NCI-H460 (cell line): ENCODE results near the gene IL1RAPL1. TPM values are rescaled to one million over a fixed set of nuclear protein-coding genes. Genes with fewer than 3 reads are reported as not detected.
"Not testable (repeated sequence)": the region's sequence is repeated elsewhere in the genome, so short reads cannot be mapped to it uniquely, and the experiment has no call there.

Experiments used
- DNase-seq: peaks from one replicate; pipeline ENCODE4 v3.0.0-alpha.2; 2016; ENCODE audit warnings: low read depth; ENCODE audit errors: extremely low read depth
- total RNA-seq: library from RNA; depleted of rRNA; stranded (reverse); fragments of >200 nt; shearing (Covaris generic); gene quantifications from 2 replicates; pipeline ENCODE4 v1.2.3, GENCODE V29; 2014

Gene IL1RAPL1
- total RNA-seq, 1 experiment from 2014 or later: not detected

DNA sequence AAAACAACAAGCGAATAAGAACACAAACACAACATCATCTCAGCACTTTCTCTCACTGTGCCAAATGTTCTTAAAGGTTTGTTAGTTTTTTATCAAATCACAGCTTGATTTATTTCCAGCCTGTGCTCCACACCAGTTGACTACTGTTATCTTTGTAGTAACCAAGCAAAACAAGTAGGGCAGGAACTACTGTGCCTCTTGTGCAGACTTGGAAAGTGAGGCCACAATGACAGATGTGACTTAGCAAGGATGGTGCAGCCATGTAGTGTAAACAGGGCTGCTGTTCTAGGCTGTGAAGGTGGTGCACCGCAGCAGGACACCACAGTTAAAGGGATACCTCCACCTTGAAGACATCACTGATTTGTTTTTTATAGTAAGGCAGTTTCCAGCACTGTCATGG lies 170.0 kb downstream of the IL1RAPL1 start:
- no peak for DNase-seq

DNA sequence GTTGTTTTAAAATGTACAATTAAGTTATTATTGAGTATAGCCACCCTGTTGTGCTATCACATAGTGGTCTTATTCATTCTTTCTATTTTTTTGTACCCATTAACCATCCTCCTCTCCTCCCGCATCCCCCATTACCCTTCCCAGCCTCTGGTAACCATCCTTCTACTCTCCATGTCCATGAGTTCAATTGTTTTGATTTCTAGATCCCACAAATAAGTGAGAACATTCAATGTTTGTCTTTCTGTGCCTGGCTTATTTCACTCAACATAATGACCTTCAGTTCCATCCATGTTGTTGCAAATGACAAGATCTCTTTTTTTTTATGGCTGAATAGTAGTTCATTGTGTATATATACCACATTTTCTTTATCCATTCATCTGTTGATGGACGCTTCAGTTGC lies 179.3 kb downstream of the IL1RAPL1 start:
- not testable (repeated sequence) for DNase-seq

DNA sequence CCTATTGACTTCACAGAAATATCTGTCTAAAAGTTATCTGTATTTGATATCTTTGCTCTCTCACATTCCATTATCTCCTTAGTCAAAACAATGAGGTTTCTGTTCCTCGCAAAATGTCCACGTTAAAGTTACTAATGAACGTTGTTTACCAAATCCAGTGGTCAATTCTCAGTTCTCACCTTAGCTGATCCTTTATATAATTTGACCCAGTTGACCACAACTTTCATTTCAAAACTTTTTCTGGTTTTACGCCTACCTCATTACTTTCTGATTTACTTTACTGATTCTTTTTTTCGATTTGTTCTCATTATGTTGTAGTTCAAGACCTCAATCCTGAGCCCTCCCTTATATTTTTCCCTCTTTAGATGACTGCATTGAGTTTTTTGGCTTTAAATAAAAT lies 186.6 kb downstream of the IL1RAPL1 start:
- DNase-seq: no peak

- no peak for DNase-seq
Measured at GRCh38 chrX:28787206-28787605, 200.0 kb downstream of the IL1RAPL1 start.

GRCh38 chrX:28800671-28801070 lies 213.4 kb downstream of the IL1RAPL1 start:
- DNase-seq: not testable (repeated sequence)

DNA sequence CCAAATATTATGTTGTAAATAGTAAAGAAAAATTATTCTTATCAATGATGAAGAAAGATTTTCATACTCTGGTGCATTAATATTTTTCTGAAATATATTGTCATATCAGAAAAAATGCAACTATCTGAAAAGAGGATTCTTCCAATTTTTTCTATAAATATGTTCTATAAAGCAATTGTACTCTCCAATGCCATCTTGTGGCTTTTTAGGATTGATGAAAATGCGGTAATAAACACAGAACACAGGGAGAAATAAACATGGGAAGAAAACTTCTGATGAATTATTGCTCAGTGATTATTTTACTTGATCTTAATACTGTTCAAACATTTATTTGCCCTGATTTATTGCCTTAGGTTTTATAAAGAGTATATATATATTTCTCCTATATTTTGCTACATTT lies 215.4 kb downstream of the IL1RAPL1 start:
- DNase-seq: no peak

- DNase-seq: no peak
Measured at GRCh38 chrX:28835991-28836390, 248.7 kb downstream of the IL1RAPL1 start.

GRCh38 chrX:28843817-28844216 lies 256.6 kb downstream of the IL1RAPL1 start:
- no peak for DNase-seq

DNA sequence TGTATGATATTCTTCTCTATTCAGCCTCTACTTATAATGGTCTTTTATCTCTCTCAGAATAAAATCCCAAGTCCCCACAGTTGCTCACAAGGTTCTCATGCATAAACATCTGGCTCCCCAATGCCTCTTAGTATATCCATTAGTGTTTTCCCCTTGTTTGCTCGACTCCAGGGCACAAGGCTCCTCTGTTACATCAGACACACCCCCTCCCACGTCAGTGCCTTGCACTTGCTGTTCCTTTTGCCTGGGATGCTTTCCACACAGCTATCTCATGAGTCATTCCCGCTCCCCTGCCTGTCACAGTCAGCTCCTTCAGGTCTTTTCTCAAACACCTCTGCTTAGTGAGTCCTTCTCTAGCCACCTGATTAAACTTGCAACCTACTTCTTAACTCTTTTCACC lies 260.2 kb downstream of the IL1RAPL1 start:
- DNase-seq: no peak

GRCh38 chrX:28848707-28849106 lies 261.5 kb downstream of the IL1RAPL1 start:
- DNase-seq: no peak

GRCh38 chrX:28850955-28851354 lies 263.7 kb downstream of the IL1RAPL1 start:
- DNase-seq: no peak

DNA sequence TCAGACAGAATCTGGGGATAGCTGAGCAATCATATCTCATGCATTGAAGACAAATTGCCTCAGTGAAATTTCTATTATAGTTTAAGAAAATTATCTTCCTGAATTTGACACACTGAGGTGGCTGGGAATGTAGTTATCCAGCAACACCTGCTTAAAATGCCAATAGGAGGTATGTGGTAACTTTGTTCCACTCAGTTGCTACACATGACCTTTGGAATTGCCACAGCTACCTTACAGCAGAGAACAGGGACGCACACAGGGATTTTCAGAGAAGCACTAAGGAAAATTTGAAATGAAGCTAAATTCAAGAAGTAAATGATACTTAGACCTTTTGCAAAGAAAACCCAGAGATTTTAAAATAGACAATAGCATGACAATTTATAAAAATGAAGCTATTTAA lies 264.6 kb downstream of the IL1RAPL1 start:
- DNase-seq: no peak

DNA sequence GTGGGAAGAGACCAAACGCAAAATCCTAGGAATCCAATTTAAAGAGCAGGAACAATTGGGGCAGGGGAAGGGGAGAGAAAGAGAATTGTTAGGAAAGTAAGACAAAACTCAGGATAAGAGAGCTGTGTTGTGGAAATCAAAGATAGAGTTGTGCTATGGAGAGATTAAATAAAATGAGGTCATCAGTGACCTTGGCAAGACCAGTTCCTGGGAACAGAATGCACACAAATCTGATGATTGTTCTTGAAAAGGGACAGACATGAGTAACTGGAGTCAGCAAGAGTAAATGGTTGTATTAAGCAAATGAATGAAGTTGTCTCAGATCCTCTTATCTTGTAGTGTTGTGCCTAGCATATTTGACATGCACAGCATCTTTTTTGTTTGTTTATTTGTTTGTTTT lies 267.4 kb downstream of the IL1RAPL1 start:
- no peak for DNase-seq

GRCh38 chrX:28876408-28876807 lies 289.2 kb downstream of the IL1RAPL1 start:
- no peak for DNase-seq

GRCh38 chrX:28876901-28877300 lies 289.7 kb downstream of the IL1RAPL1 start:
- DNase-seq: no peak

DNA sequence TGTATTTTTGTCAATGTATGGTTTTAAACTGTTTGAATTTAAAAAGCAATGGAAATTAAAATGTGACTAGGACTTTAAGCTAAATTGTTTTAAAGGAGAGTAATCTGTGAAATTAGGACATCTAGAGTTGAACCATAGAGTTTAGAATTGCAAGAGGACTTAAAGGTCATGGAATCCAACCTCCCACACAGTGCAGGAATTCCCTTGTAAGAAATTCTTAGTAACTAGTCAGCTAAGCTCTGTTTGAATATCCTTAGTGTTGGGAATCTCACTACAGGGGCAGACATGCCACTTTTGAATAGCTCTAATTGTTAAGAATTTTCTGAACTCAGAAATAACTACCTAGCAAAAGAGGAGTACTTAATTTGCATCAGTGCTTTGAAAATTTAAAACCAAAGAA lies 292.9 kb downstream of the IL1RAPL1 start:
- DNase-seq: no peak

DNA sequence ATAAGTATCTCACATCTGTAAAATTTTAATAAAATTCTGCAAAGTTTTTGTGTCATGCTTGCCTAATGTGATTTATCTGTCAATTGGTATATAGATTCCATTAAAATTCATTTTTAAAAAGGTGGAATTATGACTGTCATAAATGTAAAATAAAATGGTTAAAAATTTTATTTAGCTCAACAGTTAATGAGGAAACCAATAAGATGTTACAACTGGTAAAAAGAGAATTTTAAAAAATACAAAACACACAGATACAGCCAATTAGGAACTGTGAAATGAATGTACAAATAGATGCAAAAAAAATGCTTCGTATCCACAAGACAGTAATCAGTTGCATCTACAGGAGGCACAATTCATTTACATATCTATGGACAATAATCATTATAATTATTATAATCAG lies 297.6 kb downstream of the IL1RAPL1 start:
- DNase-seq: no peak

GRCh38 chrX:28888416-28888815 lies 301.2 kb downstream of the IL1RAPL1 start:
- no peak for DNase-seq

GRCh38 chrX:28889591-28890090 lies 302.4 kb downstream of the IL1RAPL1 start:
- no peak for DNase-seq

DNA sequence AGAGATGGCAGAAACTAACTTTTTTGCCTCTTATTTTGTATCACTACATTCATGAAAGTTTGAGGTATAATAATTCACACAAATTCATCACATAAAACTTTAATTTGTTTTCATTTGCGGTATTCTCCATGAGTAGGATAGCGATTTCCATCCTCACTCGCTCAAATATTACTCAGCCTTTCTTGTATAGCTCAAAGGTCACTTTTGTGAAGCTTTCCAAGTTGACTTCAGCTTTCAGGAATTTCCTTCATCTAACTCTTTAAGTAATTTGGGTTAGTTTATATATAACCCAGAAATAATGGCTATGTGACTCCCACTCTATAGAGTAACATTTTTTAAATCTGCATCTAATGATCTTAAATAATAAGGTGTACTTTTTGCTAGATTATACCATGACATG lies 314.4 kb downstream of the IL1RAPL1 start:
- DNase-seq: no peak

- DNase-seq: no peak
Measured at GRCh38 chrX:28910487-28910886, 323.2 kb downstream of the IL1RAPL1 start.

DNA sequence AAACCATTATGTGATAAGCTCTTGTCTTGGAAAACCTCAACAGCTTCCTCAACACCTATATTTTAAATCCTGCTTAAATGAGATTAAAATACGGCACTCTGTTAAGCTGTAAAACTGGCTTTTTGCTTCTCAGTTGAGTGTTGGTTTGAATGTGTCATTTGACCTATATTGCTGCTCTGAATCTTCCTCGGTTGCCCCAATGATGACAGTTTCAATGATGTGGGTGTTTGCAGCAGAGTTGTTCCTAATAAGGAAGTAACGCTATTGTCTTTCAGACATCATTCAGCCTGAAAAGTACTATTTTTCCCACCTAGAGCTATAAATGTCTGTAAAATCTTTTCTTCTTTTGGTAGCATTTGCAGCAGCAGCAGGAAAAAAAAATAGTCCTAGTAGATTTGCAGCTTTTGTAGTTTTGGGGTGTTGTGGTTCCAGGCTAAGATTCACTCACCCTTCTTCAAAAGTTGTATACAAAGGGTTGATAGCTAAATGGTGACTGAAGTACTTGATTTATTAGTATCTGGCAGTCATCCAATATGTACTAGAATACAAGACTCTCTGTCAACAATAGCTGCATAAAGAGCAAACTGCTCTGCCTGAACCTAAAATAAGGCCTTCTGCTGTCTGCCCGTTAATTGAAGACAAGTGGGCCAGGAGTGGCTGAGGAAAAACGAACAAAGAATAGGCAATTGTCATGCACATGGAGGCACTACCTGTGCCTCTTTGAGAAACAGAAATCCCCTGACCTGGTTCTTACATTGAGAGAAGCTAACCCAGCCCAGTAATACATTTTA lies 333.1 kb downstream of the IL1RAPL1 start:
- DNase-seq: no peak

- no peak for DNase-seq
Measured at GRCh38 chrX:28922106-28922505, 334.9 kb downstream of the IL1RAPL1 start.
